Ishikawa (cell line): ENCODE results near the gene GXYLT1.

ENCODE experiments used
- EGR1 ChIP-seq: IDR thresholded peaks from 2 replicates; pipeline ENCODE4 v1.6.1; 2012
- TF ChIP-seq, protein P1 (sequence below): IDR thresholded peaks from 2 replicates; pipeline ENCODE4 v1.6.1; 2012

DNA sequence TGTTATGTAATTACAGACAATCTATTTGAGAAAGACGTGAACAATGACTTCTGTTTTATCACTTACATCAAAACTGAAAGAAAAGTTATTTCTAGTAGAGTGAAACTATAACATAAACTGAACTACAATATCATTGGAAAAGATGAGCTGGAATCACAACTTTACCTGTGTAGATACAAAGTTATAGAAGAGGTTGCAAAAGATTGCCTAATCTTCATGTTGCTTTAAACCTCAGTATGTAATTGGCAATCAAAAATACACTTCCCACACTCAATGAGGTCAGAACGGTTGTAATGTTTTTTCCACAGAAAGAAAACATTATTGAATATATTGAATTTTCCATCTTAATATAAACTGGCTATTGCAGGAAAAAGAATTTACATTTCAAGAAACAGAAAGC, 37.7 kb upstream of the GXYLT1 start:
- TF ChIP-seq, protein P1, sequence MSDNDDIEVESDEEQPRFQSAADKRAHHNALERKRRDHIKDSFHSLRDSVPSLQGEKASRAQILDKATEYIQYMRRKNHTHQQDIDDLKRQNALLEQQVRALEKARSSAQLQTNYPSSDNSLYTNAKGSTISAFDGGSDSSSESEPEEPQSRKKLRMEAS = no peak
- TF ChIP-seq EGR1 = no peak
